Neural cell (in vitro differentiated cells): Measurements from ENCODE around the gene FBRSL1.

Experiments
- CTCF ChIP-seq: fragments of 450-650 bp; IDR thresholded peaks from 2 replicates; pipeline ENCODE4 v1.5.1; 2014; ENCODE audit warnings: antibody characterized with exemption, mild to moderate bottlenecking, moderate library complexity; ENCODE audit not compliant: poor library complexity, severe bottlenecking
- EP300 ChIP-seq: fragments of 450-650 bp; conservative IDR thresholded peaks from 2 replicates; pipeline ENCODE4 v1.6.1; 2014; ENCODE audit warnings: antibody characterized with exemption, mild to moderate bottlenecking, moderate library complexity; ENCODE audit not compliant: poor library complexity, severe bottlenecking
- EZH2 ChIP-seq: fragments of 200-600, 300-800 bp; shearing (Covaris generic), sonication (generic); IDR thresholded peaks from 2 replicates; pipeline ENCODE4 v1.6.1; 2014; ENCODE audit warnings: antibody characterized with exemption, low read length, borderline replicate concordance, mild to moderate bottlenecking; ENCODE audit not compliant: insufficient read depth, poor library complexity, severe bottlenecking
- MXI1 ChIP-seq: fragments of 450-650 bp; conservative IDR thresholded peaks from 2 replicates; pipeline ENCODE4 v1.6.1; 2014; ENCODE audit warnings: antibody characterized with exemption, mild to moderate bottlenecking; ENCODE audit not compliant: poor library complexity, severe bottlenecking
- POLR2AphosphoS5 ChIP-seq: IDR thresholded peaks from 2 replicates; pipeline ENCODE4 v1.6.1; 2012
- RAD21 ChIP-seq: fragments of 450-650 bp; conservative IDR thresholded peaks from 2 replicates; pipeline ENCODE4 v1.6.1; 2014; ENCODE audit warnings: antibody characterized with exemption, mild to moderate bottlenecking, moderate library complexity
- REST ChIP-seq: IDR thresholded peaks from 2 replicates; pipeline ENCODE4 v1.6.1; 2012; ENCODE audit warnings: borderline replicate concordance
- SMC3 ChIP-seq: fragments of 450-650 bp; conservative IDR thresholded peaks from 2 replicates; pipeline ENCODE4 v1.6.1; 2014; ENCODE audit warnings: antibody characterized with exemption, mild to moderate bottlenecking, moderate library complexity; ENCODE audit not compliant: poor library complexity
- TAF1 ChIP-seq: IDR thresholded peaks from 2 replicates; pipeline ENCODE4 v1.6.1; 2012; ENCODE audit warnings: low read depth

- TF ChIP-seq CTCF: no peak
- TF ChIP-seq SMC3: no peak
- TF ChIP-seq EZH2: no peak
- no peak for TF ChIP-seq TAF1
- TF ChIP-seq REST: no peak
- TF ChIP-seq POLR2AphosphoS5: peak; percentile 52
- TF ChIP-seq EP300: no peak
- no peak for TF ChIP-seq RAD21
- peak; percentile 25 for TF ChIP-seq MXI1
Measured at GRCh38 chr12:132546647-132547046, 56.7 kb downstream of the FBRSL1 start.
